ENCODE measurements around the gene NFE2. TPM values are rescaled to one million over a fixed set of nuclear protein-coding genes. Genes with fewer than 3 reads are reported as not detected.
"Not testable (repeated sequence)": the region's sequence is repeated elsewhere in the genome, so short reads cannot be mapped to it uniquely, and the experiment has no call there.

NFE2 gene
- total RNA-seq, 1 donor from 2014 or later = 0.45 TPM

DNA sequence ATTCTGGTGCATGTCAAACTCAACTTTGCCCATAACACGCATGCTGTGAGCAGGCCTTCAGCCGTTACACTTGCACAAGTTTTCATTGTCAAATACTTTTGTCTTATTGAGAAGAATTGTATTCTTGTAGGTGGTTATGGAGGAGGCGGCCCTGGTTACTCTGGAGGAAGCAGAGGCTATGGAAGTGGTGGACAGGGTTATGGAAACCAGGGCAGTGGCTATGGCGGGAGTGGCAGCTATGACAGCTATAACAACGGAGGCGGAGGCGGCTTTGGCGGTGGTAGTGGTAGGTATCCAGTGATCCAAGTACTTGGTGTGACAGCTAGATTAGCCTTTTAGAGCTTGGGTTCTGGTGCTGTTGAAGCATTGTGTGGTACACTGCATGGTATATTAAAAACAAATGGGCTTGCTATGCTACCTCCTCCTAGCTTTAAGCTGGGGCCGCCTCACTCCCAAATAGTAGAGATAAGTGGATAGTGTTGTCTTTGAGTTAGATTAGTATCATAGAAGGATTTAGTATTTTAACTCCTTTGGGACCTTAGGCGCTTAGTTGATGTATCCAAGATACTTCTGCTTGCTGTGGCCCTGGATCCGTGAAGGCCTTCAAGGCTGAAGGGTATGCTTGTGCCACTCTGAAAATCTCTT, 17.7 kb downstream of the NFE2 start:
- DNase-seq (ENCODE audit: low read depth) = no peak

DNA sequence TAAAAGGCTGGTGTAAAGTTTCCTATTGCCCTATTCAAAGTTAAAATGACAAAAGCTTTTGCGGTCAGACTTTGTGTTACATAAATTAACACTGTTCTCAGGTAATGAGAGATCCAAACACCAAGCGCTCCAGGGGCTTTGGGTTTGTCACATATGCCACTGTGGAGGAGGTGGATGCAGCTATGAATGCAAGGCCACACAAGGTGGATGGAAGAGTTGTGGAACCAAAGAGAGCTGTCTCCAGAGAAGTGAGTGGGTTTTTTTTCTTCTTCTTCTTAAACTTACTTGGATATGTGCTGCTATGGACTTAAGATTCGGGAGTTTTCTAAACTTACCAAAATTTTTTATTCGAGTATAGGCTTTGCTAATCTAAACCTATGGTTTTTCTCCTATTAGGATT, 19.1 kb downstream of the NFE2 start:
- DNase-seq (ENCODE audit: low read depth) = not testable (repeated sequence)

DNA sequence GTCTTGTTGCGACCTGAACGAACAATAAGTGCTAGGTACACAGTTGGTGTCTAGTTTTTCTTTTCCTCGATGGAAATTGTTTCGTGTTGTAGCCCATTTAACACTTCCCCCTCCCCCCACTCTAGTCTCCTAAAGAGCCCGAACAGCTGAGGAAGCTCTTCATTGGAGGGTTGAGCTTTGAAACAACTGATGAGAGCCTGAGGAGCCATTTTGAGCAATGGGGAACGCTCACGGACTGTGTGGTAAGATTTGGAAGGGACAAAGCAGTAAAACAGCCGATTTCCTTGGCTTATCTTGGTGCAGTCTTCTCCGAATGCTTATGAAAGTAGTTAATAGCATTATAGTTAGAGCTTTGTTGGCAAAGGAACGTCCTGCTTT, 19.6 kb downstream of the NFE2 start:
- not testable (repeated sequence) for DNase-seq (ENCODE audit: low read depth)

- DNase-seq (ENCODE audit: low read depth) = peak; percentile 100
Observed at GRCh38 chr12:54280468-54281260, 20.2 kb downstream of the NFE2 start, which contains the start of gene HNRNPA1. TSS of gene HNRNPA1 (plus strand) at chr12:54280726. CDS start at chr12:54280808, 82 bp downstream.

DNA sequence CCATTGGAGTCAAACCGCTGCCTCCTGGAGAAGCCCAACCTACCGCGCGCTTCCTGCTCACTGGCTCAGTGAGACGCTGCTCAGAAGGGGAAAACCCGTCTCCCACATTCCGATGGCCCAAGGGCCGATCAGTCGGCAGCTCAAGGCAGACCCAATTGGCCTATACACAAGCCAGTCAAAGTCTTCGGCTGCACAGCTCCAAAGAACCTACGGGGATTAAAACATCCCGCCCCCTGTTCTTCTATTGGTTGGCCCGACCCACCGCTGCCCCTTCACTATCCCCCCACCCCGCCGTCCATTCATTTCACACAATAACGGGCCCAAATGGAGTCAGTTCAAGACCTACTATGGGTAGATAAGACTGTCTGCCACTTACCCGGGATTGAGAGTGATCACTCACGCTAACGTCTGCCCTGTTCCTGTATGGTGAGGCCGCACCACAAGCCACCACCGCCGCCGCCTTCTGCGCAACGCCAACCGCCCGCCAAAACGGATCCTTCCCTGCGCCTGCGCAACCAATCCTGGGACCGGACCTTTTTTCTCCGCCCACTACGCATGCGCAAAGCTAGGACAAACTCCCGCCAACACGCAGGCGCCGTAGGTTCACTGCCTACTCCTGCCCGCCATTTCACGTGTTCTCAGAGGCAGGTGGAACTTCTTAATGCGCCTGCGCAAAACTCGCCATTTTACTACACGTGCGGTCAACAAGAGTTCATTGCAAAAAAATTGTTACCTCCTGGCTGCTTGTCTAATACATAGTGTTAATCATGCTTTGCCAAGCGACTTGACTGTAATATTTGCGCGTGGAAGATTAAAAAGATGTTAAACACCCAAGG, 21.0 kb downstream of the NFE2 start, which contains the start of gene CBX5:
Gene CBX5, minus strand, starts transcription at position 491 of the 836 bp plus-strand sequence. CDS start 22,472 bp downstream, outside the sequence.
- DNase-seq (ENCODE audit: low read depth) = peak; percentile 100

DNA sequence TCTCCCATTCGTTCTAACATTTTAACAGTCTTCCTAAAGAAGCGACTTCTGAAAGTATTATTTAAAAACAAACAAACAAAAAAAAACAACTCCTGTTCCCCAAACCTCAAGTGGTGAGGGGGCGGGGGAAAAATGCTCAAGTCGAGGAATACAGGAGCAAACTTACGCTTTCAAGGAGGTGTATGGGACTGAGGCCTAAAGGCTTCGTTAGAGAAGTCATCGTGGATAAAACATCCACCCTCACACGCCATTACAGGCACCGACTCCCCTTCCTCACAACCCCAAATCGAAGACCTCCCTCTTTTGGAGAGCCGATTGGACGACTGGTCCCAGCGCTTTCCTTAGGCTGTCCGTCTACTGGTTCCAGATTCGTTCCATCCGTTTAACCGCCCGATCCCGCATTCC, 21.6 kb downstream of the NFE2 start:
- no peak for DNase-seq (ENCODE audit: low read depth)

- peak; percentile 46 for DNase-seq (ENCODE audit: low read depth)
Observed at GRCh38 chr12:54277823-54278276, 23.0 kb downstream of the NFE2 start.

- no peak for DNase-seq (ENCODE audit: low read depth)
Observed at GRCh38 chr12:54276368-54276767, 24.4 kb downstream of the NFE2 start.

GRCh38 chr12:54273981-54274380, 26.8 kb downstream of the NFE2 start:
- DNase-seq (ENCODE audit: low read depth) = no peak

- DNase-seq (ENCODE audit: low read depth) = no peak
Observed at GRCh38 chr12:54272214-54272613, 28.6 kb downstream of the NFE2 start.

GRCh38 chr12:54270345-54270744, 30.5 kb downstream of the NFE2 start:
- DNase-seq (ENCODE audit: low read depth) = no peak

- DNase-seq (ENCODE audit: low read depth) = no peak
Observed at GRCh38 chr12:54266852-54267251, 34.0 kb downstream of the NFE2 start.

GRCh38 chr12:54265364-54265812, 35.4 kb downstream of the NFE2 start:
- DNase-seq (ENCODE audit: low read depth) = no peak

DNA sequence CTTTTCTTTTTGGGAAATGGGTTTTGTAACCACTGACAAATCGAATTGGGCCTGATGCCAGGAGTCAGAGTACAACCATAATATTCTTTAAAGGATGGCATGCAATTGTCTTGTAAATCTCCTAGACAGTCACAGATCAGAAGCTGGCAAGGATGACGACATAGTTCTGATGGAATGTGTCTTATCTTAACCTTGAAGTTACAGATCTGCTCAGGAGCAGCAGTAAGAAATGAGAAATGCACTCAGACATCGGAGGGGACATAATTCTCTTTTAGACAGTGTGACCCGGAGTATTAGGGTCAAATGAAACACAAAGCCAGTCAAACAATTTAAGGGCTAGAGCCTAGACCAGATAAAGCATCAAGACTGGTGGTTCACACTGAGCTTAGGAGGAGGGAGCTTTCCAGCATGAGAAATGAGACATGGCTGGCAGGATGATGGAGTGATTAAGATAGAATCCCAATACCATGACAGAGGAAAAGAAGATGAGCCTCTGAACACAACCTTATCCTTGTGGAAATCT, 38.4 kb downstream of the NFE2 start:
- peak; percentile 81 for DNase-seq (ENCODE audit: low read depth)

DNA sequence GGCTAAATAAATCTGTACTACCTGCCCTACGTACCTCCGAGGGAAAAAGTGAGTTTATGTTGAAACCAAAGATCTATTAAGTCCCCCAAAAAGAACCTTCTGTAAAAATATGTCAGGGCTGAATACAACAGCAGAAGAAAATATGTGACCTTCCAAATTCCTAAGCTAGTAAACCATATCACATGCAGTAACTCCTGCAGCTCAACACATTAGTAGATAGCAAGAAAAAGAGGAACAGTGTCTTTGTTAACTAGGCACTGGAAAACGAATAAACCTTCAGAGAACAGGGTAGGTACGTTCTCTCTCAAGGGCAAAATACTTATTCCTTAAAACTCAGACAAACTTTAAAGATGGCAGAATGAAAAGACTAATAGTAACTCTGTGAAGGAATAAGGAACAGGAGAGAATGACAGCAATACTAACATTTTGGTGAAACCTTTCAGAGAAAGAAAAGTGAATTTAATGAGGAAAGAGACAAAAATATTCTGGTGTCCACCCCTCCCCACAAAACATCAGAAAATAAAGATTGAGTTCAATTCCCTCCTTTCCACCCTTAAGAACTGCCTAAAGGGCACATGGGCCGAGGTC, 38.9 kb downstream of the NFE2 start:
- peak; percentile 56 for DNase-seq (ENCODE audit: low read depth)

GRCh38 chr12:54259194-54260011, 41.4 kb downstream of the NFE2 start:
- DNase-seq (ENCODE audit: low read depth) = peak; percentile 88

- DNase-seq (ENCODE audit: low read depth) = no peak
Observed at GRCh38 chr12:54258201-54258681, 42.6 kb downstream of the NFE2 start.

GRCh38 chr12:54257332-54257731, 43.5 kb downstream of the NFE2 start:
- DNase-seq (ENCODE audit: low read depth) = peak; percentile 13

- DNase-seq (ENCODE audit: low read depth) = no peak
Observed at GRCh38 chr12:54253240-54253639, 47.6 kb downstream of the NFE2 start.

GRCh38 chr12:54251667-54252284, 49.0 kb downstream of the NFE2 start:
- peak; percentile 60 for DNase-seq (ENCODE audit: low read depth)

All from renal cortical epithelial cell (primary cell).